ENCODE results near the gene SCMH1. TPM values are rescaled to one million over a fixed set of nuclear protein-coding genes. Genes with fewer than 3 reads are reported as not detected.

The SCMH1 gene
- total RNA-seq: 10 to 100 TPM; 23.6 to 24.4 TPM

DNA sequence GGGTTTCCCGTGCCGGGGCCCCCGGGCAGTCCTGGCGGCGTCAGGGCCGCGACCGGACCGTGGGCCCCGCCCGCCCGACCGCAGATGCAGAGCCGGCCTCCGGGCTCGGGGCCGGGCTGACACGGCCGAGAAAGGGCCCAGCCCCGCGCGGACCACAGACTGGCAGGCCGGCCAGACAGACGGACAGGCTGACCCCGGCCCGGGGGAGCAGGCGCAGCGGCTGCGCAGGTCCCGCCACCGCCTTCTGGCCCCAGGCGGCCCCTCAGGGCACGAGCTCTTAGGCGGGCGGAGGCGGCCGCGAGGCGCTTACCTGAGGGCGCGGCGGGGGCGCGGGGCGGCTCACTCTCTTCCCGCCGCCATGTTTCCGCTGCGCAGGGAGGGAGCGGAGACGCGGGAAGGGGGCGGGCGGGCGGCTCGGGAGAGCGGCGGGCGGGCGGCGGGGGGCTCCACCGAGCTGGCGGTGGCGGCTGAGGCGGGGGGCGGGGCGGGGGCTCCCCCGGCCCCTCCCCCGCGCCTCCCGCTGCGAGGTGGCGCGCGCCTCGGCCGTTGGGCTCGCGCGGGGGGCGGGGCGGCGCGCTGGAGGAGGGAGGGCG lies at the start of gene SCMH1:
TSS of gene SCMH1 (minus strand) at position 558 of the 593 bp plus-strand sequence. CDS start 56,173 bp downstream, outside the sequence.
- ChIA-PET POLR2A (no interaction called here), CTCF (no interaction called here)

GRCh38 chr1:41291195-41291594 lies 49.1 kb upstream of the SCMH1 start:
- CTCF ChIA-PET: no interaction called here
- POLR2A ChIA-PET: no interaction called here

DNA sequence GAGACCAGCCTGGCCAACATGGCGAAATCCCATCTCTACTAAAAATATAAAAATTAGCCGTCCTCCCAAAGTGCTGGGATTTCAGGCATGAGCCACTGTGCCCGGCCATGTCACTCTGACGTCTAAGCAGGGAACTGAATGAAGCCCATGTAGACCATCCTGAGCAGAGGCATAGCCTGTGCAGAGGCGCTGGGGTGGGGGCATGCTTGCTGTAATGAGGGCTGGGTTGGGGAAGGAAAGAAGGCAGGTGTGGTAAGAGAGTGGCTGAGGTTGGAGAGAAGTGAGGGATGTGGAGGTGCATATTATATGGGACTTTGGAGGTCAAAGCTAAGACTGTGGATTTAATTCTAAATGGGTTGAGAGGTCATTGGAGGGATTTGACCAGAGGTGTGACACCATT lies 47.1 kb upstream of the SCMH1 start:
- POLR2A ChIA-PET: no interaction called here
- CTCF ChIA-PET: interaction anchor here (0.5 kb wide), 1 partner anchor 22 kb away, joined by 3 read pairs; no protein-coding TSS in a partner anchor

GRCh38 chr1:41286992-41287391 lies 44.9 kb upstream of the SCMH1 start:
- ChIA-PET POLR2A (no interaction called here), CTCF (no interaction called here)

DNA sequence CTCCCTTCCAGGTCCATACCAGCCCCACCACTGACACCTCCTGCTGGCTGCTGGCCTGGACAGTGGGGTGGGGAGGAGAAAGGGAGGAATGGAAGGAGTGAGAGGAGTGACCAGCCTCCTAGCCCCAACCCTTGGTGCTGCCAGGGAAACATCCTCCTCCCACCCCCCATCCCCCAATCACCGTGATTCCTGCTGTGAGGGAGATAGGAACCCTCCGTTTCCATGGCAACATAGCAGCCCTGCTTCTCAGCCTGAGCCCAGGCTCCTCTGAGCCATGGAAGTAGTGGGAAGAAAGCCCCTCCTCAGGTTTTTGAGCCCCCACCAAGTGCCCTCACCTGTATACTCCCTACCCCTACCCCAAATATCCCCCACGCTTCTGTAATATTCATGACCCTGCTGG lies 44.4 kb upstream of the SCMH1 start:
- ChIA-PET POLR2A (no interaction called here), CTCF (interaction anchor here (1.4 kb wide), 1 partner anchor 131 kb away, joined by 3 read pairs; no protein-coding TSS in a partner anchor)

DNA sequence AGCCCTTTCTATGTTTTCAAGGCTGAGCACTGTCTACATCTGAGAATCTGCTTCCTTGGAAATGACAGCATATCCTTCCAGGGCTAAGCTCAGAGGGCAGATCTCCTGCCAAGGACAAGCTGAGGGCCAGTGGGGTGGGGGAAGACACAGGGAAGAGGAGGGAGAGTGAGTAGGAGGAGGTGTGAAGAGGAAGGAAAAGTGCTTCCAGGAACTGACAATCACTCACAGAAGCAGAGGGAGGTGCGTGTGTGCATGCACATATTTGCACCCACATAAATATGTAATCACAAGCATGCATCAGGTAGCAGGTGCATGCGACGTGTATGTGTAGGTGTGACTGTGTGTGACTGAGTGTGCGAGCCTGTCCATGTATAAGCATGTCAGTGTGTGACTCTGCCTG lies 43.7 kb upstream of the SCMH1 start:
- ChIA-PET POLR2A (no interaction called here), CTCF (interaction anchor here (1.4 kb wide), 1 partner anchor 132 kb away, joined by 3 read pairs; no protein-coding TSS in a partner anchor)

DNA sequence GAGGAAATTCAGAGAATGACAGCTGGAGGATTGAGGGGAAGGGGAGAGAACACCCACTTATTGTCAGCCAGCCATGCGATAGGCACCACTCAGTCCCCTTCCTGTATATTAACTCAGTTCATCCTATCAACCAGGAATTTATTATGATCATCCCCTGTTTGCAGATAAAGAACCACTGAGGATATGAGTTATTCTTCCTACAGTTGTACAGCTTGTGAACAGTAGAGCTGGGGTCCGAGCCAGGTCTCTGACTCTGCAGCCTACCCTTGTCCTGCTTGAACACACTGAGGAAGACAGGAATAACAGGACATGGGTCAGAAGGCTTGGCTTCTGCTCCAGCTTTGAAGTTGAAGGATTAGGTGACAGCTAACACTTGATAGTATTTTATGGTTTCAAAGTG lies 42.0 kb upstream of the SCMH1 start:
- ChIA-PET POLR2A (no interaction called here), CTCF (interaction anchor here (1.5 kb wide), 1 partner anchor 133 kb away, joined by 4 read pairs; no protein-coding TSS in a partner anchor)

DNA sequence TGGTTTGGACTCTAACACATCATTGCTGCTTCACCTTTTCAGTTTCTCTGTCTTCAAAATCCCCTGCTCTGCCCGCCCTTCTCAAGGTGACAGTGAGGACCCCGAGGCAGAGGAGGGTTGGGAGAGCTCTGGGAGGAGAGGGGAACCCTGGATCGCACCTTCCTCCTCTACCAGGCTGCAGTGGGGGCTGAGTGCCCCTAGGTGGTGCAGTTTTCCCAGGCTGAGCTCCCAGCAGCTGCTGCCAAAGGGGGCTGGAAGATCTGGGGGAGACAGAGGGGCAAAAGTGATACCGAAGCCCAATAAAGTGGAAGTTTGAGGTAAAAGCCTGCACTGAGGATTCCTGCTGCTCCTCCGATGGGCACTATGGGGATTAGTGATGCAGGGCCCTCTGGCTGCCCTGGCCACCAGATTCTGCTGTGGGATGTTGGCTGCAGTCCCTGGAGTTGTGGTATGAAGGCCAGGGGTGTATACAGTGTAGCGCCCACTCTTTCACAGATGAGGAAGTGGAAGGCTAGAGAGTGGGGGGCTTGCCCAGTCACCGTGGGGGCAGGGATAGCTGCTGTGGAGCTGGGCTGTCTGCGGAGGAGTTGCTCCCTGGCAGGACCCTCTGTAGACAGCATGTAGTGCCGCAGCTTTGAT lies 40.7 kb upstream of the SCMH1 start:
- ChIA-PET POLR2A (no interaction called here), CTCF (interaction anchor here (0.6 to 2.6 kb wide), 7 partner anchors 10 to 151 kb away, joined by 3 to 6 read pairs (median 4); no protein-coding TSS in a partner anchor)

GRCh38 chr1:41281334-41281733 lies 39.2 kb upstream of the SCMH1 start:
- CTCF ChIA-PET: interaction anchor here (0.5 to 2.6 kb wide), 2 partner anchors 135 to 829 kb away, joined by 3 to 6 read pairs; no protein-coding TSS in a partner anchor
- POLR2A ChIA-PET: no interaction called here

- POLR2A ChIA-PET: no interaction called here
- CTCF ChIA-PET: interaction anchor here (0.5 to 0.7 kb wide), 2 partner anchors 134 to 830 kb away, joined by 3 read pairs; no protein-coding TSS in a partner anchor
These were observed 38.3 kb upstream of the SCMH1 start for GRCh38 chr1:41280202-41281032.

DNA sequence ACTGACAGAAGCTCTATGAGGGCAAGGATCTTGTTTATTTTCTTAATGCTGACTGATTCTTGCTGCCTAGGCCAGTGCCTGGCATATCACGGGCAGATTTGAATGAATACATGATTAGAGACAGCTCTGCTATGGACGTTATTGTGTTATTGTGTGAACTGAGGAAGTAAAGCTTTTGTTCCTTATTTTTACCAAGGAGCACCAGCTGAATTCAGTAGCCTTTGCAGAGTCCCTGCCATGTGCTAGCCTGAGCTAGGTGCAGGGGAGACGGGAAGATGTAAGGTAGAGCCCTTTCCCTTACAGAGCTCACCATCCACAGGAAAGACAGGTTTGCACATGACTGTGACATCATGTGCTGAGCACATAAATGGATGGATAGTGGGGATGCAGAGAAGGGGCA lies 36.0 kb upstream of the SCMH1 start:
- ChIA-PET POLR2A (no interaction called here), CTCF (no interaction called here)

GRCh38 chr1:41277371-41277975 lies 35.4 kb upstream of the SCMH1 start:
- ChIA-PET CTCF (interaction anchor here (2.3 kb wide), 1 partner anchor 140 kb away, joined by 5 read pairs; no protein-coding TSS in a partner anchor), POLR2A (no interaction called here)

GRCh38 chr1:41275831-41276230 lies 33.7 kb upstream of the SCMH1 start:
- ChIA-PET CTCF (interaction anchor here (2.3 kb wide), 1 partner anchor 142 kb away, joined by 5 read pairs; no protein-coding TSS in a partner anchor), POLR2A (no interaction called here)

- ChIA-PET POLR2A (no interaction called here), CTCF (no interaction called here)
These were observed 32.8 kb upstream of the SCMH1 start for GRCh38 chr1:41274752-41275545.

DNA sequence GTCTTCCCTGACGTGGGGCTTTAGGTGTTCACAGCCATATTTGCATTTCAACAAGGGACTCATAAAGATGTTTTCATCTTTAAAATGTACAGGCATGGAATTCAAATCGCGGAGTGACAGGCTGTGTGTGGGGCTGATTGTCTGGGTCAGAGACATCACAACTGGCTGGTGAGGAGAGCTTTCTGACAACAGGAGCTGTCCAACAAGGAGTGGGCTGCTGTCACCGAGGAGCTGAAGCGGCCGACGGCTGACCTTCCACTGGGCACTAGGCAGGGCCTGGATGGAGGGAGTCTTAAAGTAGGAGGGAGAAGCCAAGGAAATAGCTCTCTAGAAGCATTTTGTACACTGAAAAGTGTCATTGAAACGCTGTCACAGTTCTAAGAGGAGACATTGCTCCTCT lies 30.5 kb upstream of the SCMH1 start:
- ChIA-PET POLR2A (no interaction called here), CTCF (interaction anchor here (0.7 kb wide), 1 partner anchor 145 kb away, joined by 3 read pairs; no protein-coding TSS in a partner anchor)

DNA sequence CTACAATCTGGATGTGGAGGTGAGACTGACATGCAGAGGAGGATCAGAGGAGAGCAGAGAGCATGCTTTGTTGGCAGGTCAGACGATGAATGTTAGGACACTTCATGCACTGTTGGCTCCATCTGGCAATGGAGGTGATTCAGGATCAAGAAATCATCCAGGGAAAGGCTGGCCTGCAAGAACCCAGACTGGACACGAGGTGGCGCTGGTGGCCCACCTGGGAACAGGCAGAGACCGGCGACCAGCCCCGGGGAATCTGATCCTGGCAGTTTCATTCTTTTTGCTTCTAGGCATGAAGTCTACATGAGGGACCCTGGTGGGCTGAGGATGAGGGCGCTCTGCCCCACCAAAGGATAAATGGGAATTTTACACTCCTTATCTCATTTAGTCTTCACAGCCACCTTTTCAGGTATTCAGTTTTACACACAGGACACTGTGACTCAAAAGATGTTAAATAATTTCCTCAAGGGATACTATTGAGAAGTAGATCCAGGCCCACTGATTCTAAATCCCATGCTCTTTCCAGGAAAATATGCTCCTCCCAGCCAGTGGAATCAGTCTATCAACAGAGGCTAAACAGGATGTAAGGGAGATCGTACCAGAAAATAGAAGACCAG lies 26.2 kb upstream of the SCMH1 start:
- CTCF ChIA-PET: interaction anchor here (1.3 kb wide), 1 partner anchor 11 kb away, joined by 3 read pairs; no protein-coding TSS in a partner anchor
- POLR2A ChIA-PET: no interaction called here

DNA sequence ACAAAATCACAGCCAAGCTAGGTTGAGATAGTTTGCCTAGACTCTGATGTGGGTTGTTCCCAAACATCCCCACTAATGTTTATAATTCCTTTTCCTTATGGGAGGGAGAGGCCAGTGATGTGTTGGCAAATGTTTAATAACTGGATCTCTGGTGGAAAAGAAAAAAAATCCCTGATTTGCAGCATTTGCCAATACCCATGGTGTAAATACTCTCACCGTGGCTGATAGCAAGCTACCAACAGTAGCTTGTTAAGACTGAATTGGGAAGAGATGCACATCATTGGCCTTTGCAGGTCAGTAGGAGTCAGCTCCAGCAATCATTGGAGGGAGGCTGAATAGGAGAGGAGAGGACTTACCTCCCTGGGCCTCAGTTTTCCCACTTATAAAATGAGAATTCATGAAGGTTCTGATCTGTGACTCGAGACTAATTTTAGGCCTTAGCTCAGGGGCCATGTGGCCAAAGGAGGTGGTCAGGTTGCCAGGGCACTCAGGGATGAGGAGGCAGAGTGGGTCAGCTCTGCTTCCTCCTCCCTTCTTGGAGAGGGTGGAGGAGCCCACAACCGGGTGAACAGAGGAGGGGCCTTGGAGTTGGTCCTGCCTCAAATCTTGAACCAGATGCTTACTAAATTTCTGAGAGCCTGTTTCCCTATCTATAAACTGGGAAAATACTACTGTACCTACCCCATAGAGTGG lies 20.0 kb upstream of the SCMH1 start:
- ChIA-PET CTCF (no interaction called here), POLR2A (no interaction called here)

DNA sequence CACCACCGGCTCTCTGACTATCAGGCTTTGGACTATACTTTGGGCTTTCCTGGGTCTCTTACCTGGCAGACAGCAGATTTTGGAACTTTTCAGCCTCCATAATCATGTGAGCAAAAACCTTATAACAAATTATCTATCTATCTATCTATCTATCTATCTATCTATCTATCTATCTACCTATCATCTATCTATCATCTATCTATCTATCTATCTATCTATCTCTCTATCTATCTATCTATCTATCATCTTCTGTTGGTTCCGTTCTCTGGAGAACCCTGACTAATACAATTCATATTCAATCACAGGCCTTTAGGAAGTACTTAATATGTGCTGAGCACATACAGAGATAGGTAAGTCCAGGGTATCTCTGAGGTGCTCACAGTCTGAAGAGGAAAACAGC lies 18.7 kb upstream of the SCMH1 start:
- POLR2A ChIA-PET: no interaction called here
- CTCF ChIA-PET: interaction anchor here (0.5 kb wide), 1 partner anchor 781 kb away, joined by 4 read pairs; no protein-coding TSS in a partner anchor
